Cardiac muscle cell (in vitro differentiated cells and primary cell): ENCODE measurements around the gene MARCHF2. TPM values are rescaled to one million over a fixed set of nuclear protein-coding genes. Genes with fewer than 3 reads are reported as not detected.

Experiments used
- DNase-seq, 2 donors: peaks; one replicate each; pipeline versions ENCODE4 v3.0.0 to v3.0.0-alpha.2; 2010 to 2017; ENCODE audit warnings: low read depth in 1 of 2, low spot score in 1 of 2
- H3K27ac ChIP-seq: fragments of 200-600 bp; sonication (generic); 2 replicates; pipeline ENCODE4 v1.5.1; 2016
- H3K27me3 ChIP-seq: fragments of 200-600 bp; sonication (generic); 2 replicates; pipeline ENCODE4 v1.6.0; 2016; ENCODE audit warnings: control low read depth
- H3K36me3 ChIP-seq: fragments of 200-600 bp; sonication (generic); 2 replicates; pipeline ENCODE4 v1.5.1; 2016; ENCODE audit warnings: control low read depth
- H3K4me1 ChIP-seq: fragments of 200-600 bp; sonication (generic); 2 replicates; pipeline ENCODE4 v1.8.1; 2017; ENCODE audit warnings: low read depth, mild to moderate bottlenecking, mixed run types
- H3K4me3 ChIP-seq: fragments of 200-600 bp; sonication (generic); 2 replicates; pipeline ENCODE4 v1.5.1; 2016; ENCODE audit warnings: mild to moderate bottlenecking
- H3K9me3 ChIP-seq: fragments of 200-600 bp; sonication (generic); 2 replicates; pipeline ENCODE4 v1.5.1; 2017; ENCODE audit warnings: low read depth, mild to moderate bottlenecking, control low read depth
- CTCF ChIP-seq: IDR thresholded peaks from 2 replicates; pipeline ENCODE4 v1.5.1; 2012; ENCODE audit warnings: low read depth, mild to moderate bottlenecking, low read length
- polyA plus RNA-seq: library from polyadenylated mRNA; unstranded; fragments of >200 nt; fragmentation: Nextera tagmentation; extraction: Ambion mirVana; gene quantifications from 2 replicates; pipeline ENCODE4 v1.2.1, GENCODE V29; 2016
- total RNA-seq: library from RNA; depleted of rRNA; stranded (reverse); fragments of >200 nt; gene quantifications from 2 replicates; pipeline ENCODE4 v1.2.3, GENCODE V29; 2016

The MARCHF2 gene
- total and polyA plus RNA-seq, 2 experiments from 2014 or later, result 63.8 to 139 TPM

GRCh38 chr19:8393192-8393870 lies 19.8 kb upstream of the MARCHF2 start:
- Histone ChIP-seq H3K9me3 (no peaks in the 10 kb centered on the region), H3K36me3 (no peaks in the 10 kb centered on the region), H3K4me3 (no peak overlapping the region), H3K4me1 (no peaks in the 10 kb centered on the region), H3K27ac (no peak overlapping the region), H3K27me3 (no peaks in the 10 kb centered on the region)
- TF ChIP-seq CTCF, result no peak
- no peak for DNase-seq

GRCh38 chr19:8393871-8394250 lies 19.2 kb upstream of the MARCHF2 start:
- Histone ChIP-seq H3K4me1 (no peaks in the 10 kb centered on the region), H3K36me3 (no peaks in the 10 kb centered on the region), H3K27me3 (no peaks in the 10 kb centered on the region)

DNA sequence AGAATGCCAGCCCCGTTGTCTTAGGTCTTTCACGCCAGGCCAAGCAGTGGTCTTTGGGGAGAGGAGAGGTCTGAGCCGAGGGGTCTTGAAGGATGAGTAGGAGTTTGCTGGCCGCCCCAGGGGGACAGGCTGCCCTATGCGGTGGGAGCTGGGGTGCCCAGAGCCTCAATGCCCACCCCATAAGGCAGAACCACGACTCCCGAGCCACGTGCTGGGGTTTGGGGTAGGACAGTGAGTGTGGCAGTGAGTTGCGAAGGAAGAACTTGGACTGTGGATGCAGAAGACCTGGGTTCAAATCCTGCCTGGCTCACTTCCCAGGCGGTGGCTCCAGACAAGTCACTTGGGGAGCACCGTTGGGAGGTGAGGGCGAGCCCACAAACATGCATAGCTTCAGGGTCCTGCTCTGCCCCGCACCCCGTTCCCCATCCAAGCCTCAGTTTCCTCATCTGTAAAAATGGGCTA lies 17.5 kb upstream of the MARCHF2 start:
- no peaks in the 10 kb centered on the region for H3K4me1 ChIP-seq
- H3K4me3 ChIP-seq, result no peak overlapping the region
- TF ChIP-seq CTCF, result no peak
- H3K27me3 ChIP-seq, result no peaks in the 10 kb centered on the region
- H3K9me3 ChIP-seq, result no peaks in the 10 kb centered on the region
- no peak for DNase-seq
- no peak overlapping the region for H3K27ac ChIP-seq
- H3K36me3 ChIP-seq, result no peaks in the 10 kb centered on the region

More at GRCh38 chr19:8393871-8394250, 19.2 kb upstream of the MARCHF2 start:
- Histone ChIP-seq H3K9me3 (no peaks in the 10 kb centered on the region), H3K27ac (no peak overlapping the region), H3K4me3 (no peak overlapping the region)
- TF ChIP-seq CTCF, result no peak
- DNase-seq, result no peak

GRCh38 chr19:8396185-8396562 lies 16.9 kb upstream of the MARCHF2 start:
- Histone ChIP-seq H3K27ac (no peak overlapping the region), H3K27me3 (no peaks in the 10 kb centered on the region), H3K36me3 (no peaks in the 10 kb centered on the region), H3K9me3 (no peaks in the 10 kb centered on the region), H3K4me3 (no peak overlapping the region), H3K4me1 (no peaks in the 10 kb centered on the region)
- no peak for DNase-seq
- no peak for TF ChIP-seq CTCF

- Histone ChIP-seq H3K27ac (no peak overlapping the region), H3K4me1 (no peaks in the 10 kb centered on the region), H3K36me3 (no peaks in the 10 kb centered on the region), H3K4me3 (no peak overlapping the region), H3K9me3 (no peaks in the 10 kb centered on the region), H3K27me3 (no peaks in the 10 kb centered on the region)
- TF ChIP-seq CTCF, result peak; percentile 76
- peak; percentile 38 to 70 for DNase-seq
Measured at GRCh38 chr19:8396563-8397203, 16.4 kb upstream of the MARCHF2 start.
